Keratinocyte (primary cell): Measurements from ENCODE around the gene RRP7A. TPM values are rescaled to one million over a fixed set of nuclear protein-coding genes. Genes with fewer than 3 reads are reported as not detected.
"Not testable (repeated sequence)": the region's sequence is repeated elsewhere in the genome, so short reads cannot be mapped to it uniquely, and the experiment has no call there.

ENCODE experiments used
- DNase-seq: peaks from one replicate; pipeline ENCODE4 v3.0.0-alpha.2; 2011; ENCODE audit warnings: low read depth, missing footprints, low spot score
- FAIRE-seq: peaks from 2 replicates; lab custom pipeline; 2011; peaks lifted over from hg19 to GRCh38; lab: Jason Lieb, UNC
- H2AFZ ChIP-seq: 2 replicates; pipeline ENCODE4 v1.6.0; 2012; ENCODE audit warnings: low read length, control low read depth, inconsistent platforms; ENCODE audit not compliant: control insufficient read depth
- H3K27ac ChIP-seq: 2 replicates; pipeline ENCODE4 v1.5.1; 2011; ENCODE audit warnings: low read length; ENCODE audit not compliant: control insufficient read depth, insufficient read depth
- H3K27me3 ChIP-seq: 3 replicates; pipeline ENCODE4 v1.6.0; 2011; ENCODE audit warnings: low read length; ENCODE audit not compliant: control insufficient read depth, insufficient read depth; ENCODE audit errors: extremely low read depth
- H3K36me3 ChIP-seq, 2 experiments: 2 replicates in 1 of 2; 3 replicates in 1 of 2; pipeline ENCODE4 v1.5.1; 2011; ENCODE audit warnings: low read length in 2 of 2, mild to moderate bottlenecking in 1 of 2; ENCODE audit not compliant: control insufficient read depth in 2 of 2, insufficient read depth in 2 of 2; ENCODE audit errors: extremely low read depth in 1 of 2
- H3K4me1 ChIP-seq: 3 replicates; pipeline ENCODE4 v1.5.1; 2011; ENCODE audit warnings: low read length; ENCODE audit not compliant: control insufficient read depth, insufficient read depth; ENCODE audit errors: extremely low read depth
- H3K4me2 ChIP-seq: 3 replicates; pipeline ENCODE4 v1.6.0; 2011; ENCODE audit warnings: low read depth, low read length; ENCODE audit not compliant: control insufficient read depth, insufficient read depth; ENCODE audit errors: extremely low read depth
- H3K4me3 ChIP-seq, 3 experiments: fragments of 200-600 bp in 1 of 3; sonication (generic) in 1 of 3; 2 replicates in 2 of 3; 3 replicates in 1 of 3; pipeline ENCODE4 v1.5.1; 2011 to 2016; ENCODE audit warnings: low read length in 3 of 3, mild to moderate bottlenecking in 3 of 3, control low read depth in 2 of 3, inconsistent platforms in 1 of 3, low read depth in 1 of 3, mixed read lengths in 1 of 3, mixed run types in 1 of 3, moderate library complexity in 1 of 3; ENCODE audit not compliant: control insufficient read depth in 2 of 3, insufficient read depth in 2 of 3; ENCODE audit errors: extremely low read depth in 1 of 3
- H3K79me2 ChIP-seq: 2 replicates; pipeline ENCODE4 v1.6.0; 2012; ENCODE audit warnings: low read length; ENCODE audit not compliant: control insufficient read depth, insufficient read depth
- H3K9ac ChIP-seq: 3 replicates; pipeline ENCODE4 v1.6.0; 2011; ENCODE audit warnings: low read length; ENCODE audit not compliant: control insufficient read depth, insufficient read depth; ENCODE audit errors: extremely low read depth
- H3K9me1 ChIP-seq: 3 replicates; pipeline ENCODE4 v1.6.0; 2011; ENCODE audit warnings: low read length; ENCODE audit not compliant: control insufficient read depth, insufficient read depth; ENCODE audit errors: extremely low read depth
- H3K9me3 ChIP-seq: 2 replicates; pipeline ENCODE4 v1.5.1; 2012; ENCODE audit warnings: low read depth, low read length; ENCODE audit not compliant: control insufficient read depth
- H4K20me1 ChIP-seq: 3 replicates; pipeline ENCODE4 v1.6.0; 2011; ENCODE audit warnings: low read length; ENCODE audit not compliant: control insufficient read depth, insufficient read depth; ENCODE audit errors: extremely low read depth
- EZH2 ChIP-seq: IDR thresholded peaks from one replicate; pipeline ENCODE4 v1.6.1; 2012; ENCODE audit warnings: inconsistent platforms, mild to moderate bottlenecking, low read length, moderate library complexity
- dilution Hi-C: fragments of 300-500 bp; cut with MboI; formaldehyde crosslinking; loops from one replicate; pipeline ENCODE4 v1.7.0; 2020; ENCODE audit warnings: low sequenced_read_pairs; ENCODE audit not compliant: extremely low pct_ligation_motif_present
- polyA plus RNA-seq, 5 experiments: library from polyadenylated mRNA; depleted of rRNA in 3 of 5; stranded (reverse) in 3 of 5; stranded (forward) in 1 of 5; unstranded in 1 of 5; fragments of >200 nt; gene quantifications; 1 replicate in 1 of 5; 2 replicates in 3 of 5; 3 replicates in 1 of 5; pipeline versions ENCODE4 v1.2.1 to v1.2.3, GENCODE V29; 2011 to 2012; ENCODE audit warnings: missing spikeins in 2 of 5, low read depth in 1 of 5, low replicate concordance in 1 of 5

Gene RRP7A
- polyA plus RNA-seq, 1 donor (not counting 4 experiments of a cell fraction or from before 2014, with no cell fraction given), result 30.2 TPM

DNA sequence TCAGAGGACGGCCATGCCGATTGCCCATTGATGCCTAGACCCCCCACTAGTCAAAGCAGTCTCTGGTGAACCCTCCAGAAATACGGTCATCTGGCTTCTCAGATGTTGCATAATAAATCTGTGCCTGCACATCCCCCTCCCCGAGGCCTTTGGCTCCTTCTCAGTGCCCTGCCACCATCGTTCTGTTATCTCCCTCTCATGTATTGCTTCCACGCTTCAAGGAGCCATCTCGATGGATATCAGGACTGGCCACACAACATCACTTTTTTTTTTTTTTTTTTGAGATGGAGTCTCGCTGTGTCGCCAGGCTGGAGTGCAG is 1.6 kb upstream of the RRP7A start:
- Histone ChIP-seq H3K9ac (no peak overlapping the region), H3K79me2 (peaks cover 23% of the 10 kb centered on the region), H3K27ac (no peak overlapping the region), H3K36me3 (peaks cover 0 to under 1% of the 10 kb centered on the region in 2 experiments), H2AFZ (no peak overlapping the region), H3K4me1 (peaks cover 5% of the 10 kb centered on the region), H3K27me3 (no peaks in the 10 kb centered on the region), H4K20me1 (no peaks in the 10 kb centered on the region), H3K9me1 (no peaks in the 10 kb centered on the region), H3K4me3 (no peak overlapping the region), H3K4me2 (no peak overlapping the region), H3K9me3 (no peaks in the 10 kb centered on the region)
- dilution Hi-C loops, result no loop called here
- FAIRE-seq (no peak), DNase-seq (no peak)
- TF ChIP-seq EZH2, result no peak

DNA sequence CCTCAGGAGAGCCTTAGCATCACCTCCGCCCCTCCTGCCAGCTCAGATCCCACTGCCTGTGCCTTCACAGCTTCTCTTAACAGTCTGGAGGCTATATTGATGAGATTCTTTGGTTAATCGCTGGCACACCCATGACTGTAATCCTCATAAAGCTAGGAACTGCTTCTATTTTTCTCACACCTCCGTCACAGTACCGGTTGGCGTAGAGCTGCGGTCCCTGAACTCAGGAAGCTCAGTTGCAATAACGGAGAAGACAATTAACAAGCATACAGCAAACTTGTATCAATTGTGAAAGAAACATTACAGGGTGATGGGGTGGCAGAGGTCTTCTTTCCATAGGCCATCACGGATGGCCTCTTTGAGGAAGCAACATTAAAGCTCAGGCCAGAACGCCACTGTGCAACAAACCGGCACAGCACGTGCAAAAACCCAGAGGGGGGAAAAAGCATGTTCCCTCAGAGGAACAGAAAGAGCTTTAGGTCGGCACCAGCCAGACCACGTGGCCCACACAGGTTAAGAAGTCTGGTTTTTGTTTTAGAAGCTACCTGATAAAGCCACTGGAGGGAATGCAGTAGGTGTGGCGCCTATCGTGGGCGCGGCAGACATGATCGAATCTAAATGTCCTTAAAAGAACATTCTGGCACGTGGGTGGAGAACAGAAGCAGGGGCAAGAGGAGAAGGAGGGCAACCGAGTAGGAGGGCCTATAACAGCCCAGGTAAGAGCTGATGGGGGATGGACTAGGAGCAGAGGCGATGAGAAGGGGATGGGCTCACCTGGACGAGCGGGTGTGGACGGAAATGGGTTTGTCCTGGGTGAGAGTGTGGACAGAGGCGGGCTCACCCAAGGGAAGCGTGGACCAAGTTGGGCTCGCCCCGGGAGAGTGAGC is 715 bp downstream of the RRP7A start:
- peak overlapping the region; percentile 67 for H3K27ac ChIP-seq
- H4K20me1 ChIP-seq, DNase-seq, dilution Hi-C loops, H3K9me1 ChIP-seq, H2AFZ ChIP-seq, H3K4me1 ChIP-seq, H3K9me3 ChIP-seq, H3K27me3 ChIP-seq, H3K36me3 ChIP-seq: not testable (repeated sequence)
- peak overlapping the region; percentile 83 for H3K9ac ChIP-seq
- peak overlapping the region; percentile 90 for H3K4me2 ChIP-seq
- H3K4me3 ChIP-seq, result peak overlapping the region; percentile 62 to 83 (median 73)
- H3K79me2 ChIP-seq, result peaks cover 31% of the 10 kb centered on the region
- FAIRE-seq, result peak; percentile 88

DNA sequence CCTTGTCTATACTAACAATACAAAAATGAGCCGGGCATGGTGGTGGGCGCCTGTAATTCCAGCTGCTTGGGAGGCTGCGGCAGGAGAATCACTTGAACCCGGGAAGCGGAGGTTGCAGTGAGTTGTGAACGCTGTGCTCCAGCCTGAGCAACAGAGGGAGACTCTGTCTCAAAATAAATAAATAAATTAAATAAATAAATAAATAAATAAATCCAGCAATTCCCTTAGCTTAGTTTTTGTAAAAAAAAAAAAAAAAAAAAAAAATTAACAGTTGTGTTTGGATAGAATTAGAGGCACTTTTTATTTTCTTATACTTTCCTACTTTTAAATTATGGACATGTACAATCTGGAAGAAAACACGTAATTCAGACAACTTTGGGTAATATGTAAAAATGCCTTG is 2.5 kb downstream of the RRP7A start:
- H2AFZ ChIP-seq, H3K36me3 ChIP-seq, dilution Hi-C loops, H3K9me1 ChIP-seq, H3K27ac ChIP-seq, H3K4me1 ChIP-seq, FAIRE-seq, H3K4me2 ChIP-seq, H3K9me3 ChIP-seq, DNase-seq, H4K20me1 ChIP-seq, H3K27me3 ChIP-seq, H3K4me3 ChIP-seq, H3K9ac ChIP-seq: not testable (repeated sequence)
- peaks cover 31% of the 10 kb centered on the region for H3K79me2 ChIP-seq
